RWPE2 (cell line): ENCODE results near the gene KRT6A.
"Not testable (repeated sequence)": the region's sequence is repeated elsewhere in the genome, so short reads cannot be mapped to it uniquely, and the experiment has no call there.

Source experiments
- ATAC-seq: fragments of 200-7000 bp; cut with Tn5 transposase; 3 replicates; pipeline ENCODE4 v1.9.1; 2021; ENCODE audit warnings: low read depth
- DNase-seq: peaks from one replicate; pipeline ENCODE4 v3.0.0-alpha.2; 2020; ENCODE audit warnings: low spot score
- H3K27ac ChIP-seq: fragments of 450-650 bp; 2 replicates; pipeline ENCODE4 v1.5.1; 2017; ENCODE audit warnings: mild to moderate bottlenecking; ENCODE audit not compliant: poor library complexity, severe bottlenecking
- H3K27me3 ChIP-seq: fragments of 250-450 bp; sonication (Bioruptor Pico); 2 replicates; pipeline ENCODE4 v1.5.1; 2021; ENCODE audit warnings: mild to moderate bottlenecking, moderate library complexity; ENCODE audit not compliant: insufficient read depth, poor library complexity, severe bottlenecking
- H3K36me3 ChIP-seq: fragments of 250-450 bp; sonication (Bioruptor Pico); 2 replicates; pipeline ENCODE4 v1.5.1; 2020; ENCODE audit warnings: low read depth, mild to moderate bottlenecking, moderate library complexity
- H3K4me1 ChIP-seq: fragments of 250-450 bp; sonication (Bioruptor Pico); 2 replicates; pipeline ENCODE4 v1.5.1; 2021; ENCODE audit warnings: mild to moderate bottlenecking, moderate library complexity; ENCODE audit not compliant: insufficient read depth, poor library complexity, severe bottlenecking
- H3K4me3 ChIP-seq: fragments of 250-450 bp; sonication (Bioruptor Pico); 2 replicates; pipeline ENCODE4 v1.5.1; 2021; ENCODE audit warnings: mild to moderate bottlenecking, moderate library complexity; ENCODE audit not compliant: severe bottlenecking
- H3K9me3 ChIP-seq: fragments of 250-450 bp; sonication (Bioruptor Pico); 2 replicates; pipeline ENCODE4 v1.5.1; 2021; ENCODE audit warnings: mild to moderate bottlenecking, moderate library complexity; ENCODE audit not compliant: severe bottlenecking
- TF ChIP-seq, protein P1 (sequence below): fragments of 450-650 bp; IDR thresholded peaks from one replicate; pipeline ENCODE4 v1.5.1; 2017; ENCODE audit warnings: mild to moderate bottlenecking, moderate library complexity; ENCODE audit not compliant: poor library complexity, severe bottlenecking

The KRT6A gene

DNA sequence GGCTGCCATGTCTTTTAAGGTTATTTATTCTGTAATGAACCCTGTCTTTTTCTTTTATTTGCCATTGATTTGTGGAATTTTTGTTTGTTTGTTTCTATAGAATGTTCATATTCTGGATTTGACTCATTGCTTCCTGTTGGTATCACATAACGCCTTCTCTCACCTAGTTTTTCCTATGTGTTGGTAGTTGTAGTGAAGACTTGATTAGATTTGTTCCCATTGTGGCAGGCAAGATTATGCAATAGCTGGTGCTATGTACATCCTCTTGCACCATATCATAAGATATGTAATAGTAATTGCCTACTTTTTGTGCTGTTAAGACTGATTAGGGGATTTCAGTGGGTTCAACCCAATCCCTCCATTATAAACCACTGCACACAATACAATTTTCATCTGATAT, 37.2 kb downstream of the KRT6A start:
- ATAC-seq (peak; percentile 20; the same call in 1 of the 3 replicates), DNase-seq (no peak)
- Histone ChIP-seq H3K9me3 (no peaks in the 10 kb centered on the region), H3K4me1 (peaks cover 34% of the 10 kb centered on the region), H3K36me3 (no peaks in the 10 kb centered on the region), H3K4me3 (no peak overlapping the region), H3K27ac (peak overlapping the region; percentile 83), H3K27me3 (no peaks in the 10 kb centered on the region)
- TF ChIP-seq, protein P1, sequence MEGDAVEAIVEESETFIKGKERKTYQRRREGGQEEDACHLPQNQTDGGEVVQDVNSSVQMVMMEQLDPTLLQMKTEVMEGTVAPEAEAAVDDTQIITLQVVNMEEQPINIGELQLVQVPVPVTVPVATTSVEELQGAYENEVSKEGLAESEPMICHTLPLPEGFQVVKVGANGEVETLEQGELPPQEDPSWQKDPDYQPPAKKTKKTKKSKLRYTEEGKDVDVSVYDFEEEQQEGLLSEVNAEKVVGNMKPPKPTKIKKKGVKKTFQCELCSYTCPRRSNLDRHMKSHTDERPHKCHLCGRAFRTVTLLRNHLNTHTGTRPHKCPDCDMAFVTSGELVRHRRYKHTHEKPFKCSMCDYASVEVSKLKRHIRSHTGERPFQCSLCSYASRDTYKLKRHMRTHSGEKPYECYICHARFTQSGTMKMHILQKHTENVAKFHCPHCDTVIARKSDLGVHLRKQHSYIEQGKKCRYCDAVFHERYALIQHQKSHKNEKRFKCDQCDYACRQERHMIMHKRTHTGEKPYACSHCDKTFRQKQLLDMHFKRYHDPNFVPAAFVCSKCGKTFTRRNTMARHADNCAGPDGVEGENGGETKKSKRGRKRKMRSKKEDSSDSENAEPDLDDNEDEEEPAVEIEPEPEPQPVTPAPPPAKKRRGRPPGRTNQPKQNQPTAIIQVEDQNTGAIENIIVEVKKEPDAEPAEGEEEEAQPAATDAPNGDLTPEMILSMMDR = no peak

DNA sequence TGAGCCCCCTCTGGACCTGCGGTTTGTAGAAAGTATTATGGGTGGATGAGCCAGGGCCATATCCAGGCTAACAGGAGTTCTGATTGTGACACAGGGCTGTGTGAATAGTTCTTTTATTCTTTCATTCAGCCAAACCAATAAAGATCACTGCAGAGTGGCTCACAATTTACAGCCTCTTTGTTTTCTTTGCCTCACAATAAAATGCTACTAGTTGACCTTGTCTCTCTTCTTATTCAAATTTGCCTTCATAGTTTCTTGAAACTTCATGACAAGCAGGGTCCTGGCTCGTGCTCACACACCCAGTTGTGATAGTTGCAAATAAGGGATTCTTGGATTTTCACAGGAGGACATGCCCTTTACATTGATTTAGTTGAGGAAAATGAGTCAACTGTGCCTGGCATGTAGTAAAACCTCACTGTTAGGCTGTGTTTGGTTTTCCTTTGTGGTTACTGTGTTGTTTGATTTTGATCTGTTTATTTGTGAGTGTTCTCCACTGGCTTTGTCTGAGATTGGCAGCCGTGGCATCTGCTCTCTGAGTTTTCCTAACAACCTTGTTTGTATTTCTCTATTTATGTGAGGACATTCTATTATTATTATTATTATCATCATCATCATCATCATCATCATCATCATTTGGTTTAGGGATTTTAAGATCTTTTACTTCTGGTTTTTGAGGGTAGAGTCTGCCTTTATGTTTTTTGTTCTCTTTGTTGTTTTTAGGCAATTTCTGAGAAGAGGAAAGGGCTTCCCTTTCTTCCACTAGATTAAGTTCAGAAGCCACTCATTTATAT, 38.5 kb downstream of the KRT6A start:
- DNase-seq (no peak), ATAC-seq (no peak)
- no peaks in the 10 kb centered on the region for H3K36me3 ChIP-seq
- H3K27ac ChIP-seq = peak overlapping the region; percentile 83
- peaks cover 34% of the 10 kb centered on the region for H3K4me1 ChIP-seq
- no peaks in the 10 kb centered on the region for H3K27me3 ChIP-seq
- H3K9me3 ChIP-seq = no peaks in the 10 kb centered on the region
- TF ChIP-seq, protein P1 = no peak
- H3K4me3 ChIP-seq = no peak overlapping the region

DNA sequence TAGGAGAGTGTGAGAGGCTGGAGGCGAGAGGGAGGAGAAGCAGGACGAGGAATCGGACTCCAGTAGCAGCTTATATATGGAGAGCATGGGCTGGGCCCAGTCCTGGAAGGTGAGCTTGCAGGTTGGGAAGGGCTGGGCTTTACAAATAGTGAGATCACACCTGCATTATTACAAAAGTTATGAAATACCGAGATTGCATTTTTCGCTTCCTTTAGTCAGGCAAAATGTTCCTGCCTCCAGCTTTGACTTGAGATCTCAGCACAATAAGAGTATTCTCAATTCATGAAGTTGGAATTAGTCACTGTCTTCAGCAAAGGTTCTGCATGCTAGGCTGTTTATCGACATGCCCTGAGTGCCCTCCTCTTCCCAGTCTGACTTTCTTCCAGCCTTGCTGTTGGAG, 41.0 kb downstream of the KRT6A start, which contains the start of gene KRT6B:
TSS of gene KRT6B (minus strand) at position 46 of the 400 bp plus-strand sequence. CDS start 68 bp downstream, outside the sequence.
- H3K9me3 ChIP-seq = no peaks in the 10 kb centered on the region
- H3K4me3 ChIP-seq = no peak within 1 kb of the TSS
- H3K4me1 ChIP-seq = peaks cover 34% of the 10 kb centered on the region
- DNase-seq (no peak), ATAC-seq (peak; percentile 92)
- H3K27ac ChIP-seq = peak within 1 kb of the TSS; percentile 83
- H3K27me3 ChIP-seq = no peaks in the 10 kb centered on the region
- H3K36me3 ChIP-seq = no peaks in the 10 kb centered on the region
- TF ChIP-seq, protein P1 = no peak

DNA sequence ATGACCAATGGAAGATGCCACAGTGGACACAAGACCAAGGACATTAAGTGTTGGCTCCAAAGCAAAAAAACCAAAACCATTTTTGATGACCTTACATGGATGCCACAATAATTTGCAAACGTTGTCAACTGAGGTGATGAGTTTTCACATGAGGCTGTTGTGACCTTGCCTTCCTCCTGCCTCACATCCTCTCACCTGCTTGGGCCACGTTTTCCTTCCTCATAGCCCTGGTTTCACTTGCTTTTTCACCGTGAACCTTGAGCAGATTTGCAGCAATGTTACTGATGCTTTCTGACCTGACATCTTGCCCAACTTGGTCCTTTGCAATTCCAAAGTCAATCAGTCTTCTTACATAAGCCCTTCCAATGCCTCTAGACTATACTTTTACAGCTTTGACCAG, 44.8 kb downstream of the KRT6A start:
- DNase-seq (no peak), ATAC-seq (no peak)
- no peaks in the 10 kb centered on the region for H3K36me3 ChIP-seq
- peaks cover 15% of the 10 kb centered on the region for H3K4me1 ChIP-seq
- H3K9me3 ChIP-seq = no peaks in the 10 kb centered on the region
- TF ChIP-seq, protein P1 = no peak
- H3K27ac ChIP-seq = no peak overlapping the region
- H3K4me3 ChIP-seq = no peak overlapping the region
- H3K27me3 ChIP-seq = no peaks in the 10 kb centered on the region

DNA sequence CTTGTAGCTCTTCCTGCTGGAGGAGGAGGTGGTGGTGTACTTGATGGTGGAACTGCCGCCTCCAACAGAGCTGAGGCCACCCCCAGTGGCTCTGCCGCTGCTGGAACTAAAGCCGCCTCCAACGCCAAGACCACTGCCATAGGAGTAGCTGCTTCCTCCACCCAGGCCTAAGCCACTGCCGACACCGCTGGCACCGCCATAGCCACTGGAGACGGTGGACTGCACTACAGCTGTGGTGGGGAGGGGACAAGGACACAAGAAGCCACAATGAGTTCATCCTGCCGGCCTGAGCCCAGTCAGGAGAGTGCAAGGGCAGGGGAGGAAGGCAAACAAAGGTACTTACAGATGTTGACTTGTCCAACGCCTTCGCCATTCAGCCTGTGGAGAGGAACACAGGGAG, 45.9 kb downstream of the KRT6A start:
- not testable (repeated sequence) for ATAC-seq, H3K27ac ChIP-seq, DNase-seq, H3K27me3 ChIP-seq, H3K36me3 ChIP-seq, H3K9me3 ChIP-seq, H3K4me3 ChIP-seq
- H3K4me1 ChIP-seq = peaks cover 11% of the 10 kb centered on the region
